ENCODE data around the gene SLC12A1.

SLC12A1 gene

GRCh38 chr15:48205981-48206380 is at the start of gene SLC12A1:
TSS of gene SLC12A1 (plus strand) at chr15:48206302. CDS start at chr15:48207720, 1,418 bp downstream.
- FAIRE-seq = no peak

GRCh38 chr15:48168616-48169015 is 37.5 kb upstream of the SLC12A1 start:
- no peak for FAIRE-seq

- no peak for FAIRE-seq
These were observed 35.1 kb upstream of the SLC12A1 start for GRCh38 chr15:48170981-48171380.

- peak; percentile 5 for FAIRE-seq
These were observed 31.0 kb upstream of the SLC12A1 start for GRCh38 chr15:48175126-48175525.

GRCh38 chr15:48176112-48176511 is 30.0 kb upstream of the SLC12A1 start:
- FAIRE-seq = no peak

- no peak for FAIRE-seq
These were observed 29.1 kb upstream of the SLC12A1 start for GRCh38 chr15:48176957-48177356.

GRCh38 chr15:48177383-48177765 is 28.7 kb upstream of the SLC12A1 start:
- FAIRE-seq = peak; percentile 97

GRCh38 chr15:48177766-48178647 is 28.1 kb upstream of the SLC12A1 start, which contains the start of gene MYEF2:
TSS of gene MYEF2 (minus strand) at chr15:48178295. CDS start at chr15:48178237, 58 bp downstream.
- FAIRE-seq = no peak

- peak; percentile 92 for FAIRE-seq
These were observed 27.5 kb upstream of the SLC12A1 start for GRCh38 chr15:48178648-48178931.

GRCh38 chr15:48182749-48183148 is 23.4 kb upstream of the SLC12A1 start:
- no peak for FAIRE-seq

GRCh38 chr15:48185529-48185928 is 20.6 kb upstream of the SLC12A1 start:
- no peak for FAIRE-seq

GRCh38 chr15:48186271-48186670 is 19.8 kb upstream of the SLC12A1 start:
- FAIRE-seq = no peak

- peak; percentile 27 for FAIRE-seq
These were observed 15.0 kb upstream of the SLC12A1 start for GRCh38 chr15:48190932-48191573.

GRCh38 chr15:48191574-48192225 is 14.4 kb upstream of the SLC12A1 start, which contains the start of gene CTXN2:
TSS of gene CTXN2 (plus strand) at chr15:48191665. CDS start at chr15:48201301, 9,636 bp downstream.
- FAIRE-seq = peak; percentile 68

- no peak for FAIRE-seq
These were observed 4.0 kb upstream of the SLC12A1 start for GRCh38 chr15:48202068-48202467.

GRCh38 chr15:48221261-48221660 is 15.2 kb downstream of the SLC12A1 start:
- no peak for FAIRE-seq

- FAIRE-seq = no peak
These were observed 15.8 kb downstream of the SLC12A1 start for GRCh38 chr15:48221885-48222284.

- no peak for FAIRE-seq
These were observed 16.5 kb downstream of the SLC12A1 start for GRCh38 chr15:48222627-48223026.

- no peak for FAIRE-seq
These were observed 19.7 kb downstream of the SLC12A1 start for GRCh38 chr15:48225771-48226170.

- FAIRE-seq = no peak
These were observed 24.4 kb downstream of the SLC12A1 start for GRCh38 chr15:48230498-48230897.

- no peak for FAIRE-seq
These were observed 27.1 kb downstream of the SLC12A1 start for GRCh38 chr15:48233246-48233645.

GRCh38 chr15:48239334-48239733 is 33.2 kb downstream of the SLC12A1 start:
- no peak for FAIRE-seq

GRCh38 chr15:48242015-48242414 is 35.9 kb downstream of the SLC12A1 start:
- FAIRE-seq = no peak

- FAIRE-seq = no peak
These were observed 36.4 kb downstream of the SLC12A1 start for GRCh38 chr15:48242535-48242934.
